ENCODE measurements around the gene LIME1. TPM values are rescaled to one million over a fixed set of nuclear protein-coding genes. Genes with fewer than 3 reads are reported as not detected.

The LIME1 gene
- total RNA-seq, result 10 to 100 TPM in 1 of 4 donors, 1 to 10 TPM in 3; 4.7 to 17.0 (median 7.2) TPM

- Histone ChIP-seq H3K27me3 (no peaks in the 10 kb centered on the region), H3K4me3 (peak within 1 kb of the TSS in 1 of 2 donors; percentile 82), H3K27ac (peak within 1 kb of the TSS in 1 of 4 donors; percentile 14), H3K36me3 (peaks cover 0 to 38% of the 10 kb centered on the region in 2 donors), H3K4me1 (peaks cover 0 to 36% (median 21%) of the 10 kb centered on the region in 3 donors), H3K9me3 (no peaks in the 10 kb centered on the region)
- ATAC-seq, result no peak
- 89 to 100% methylated on average over 1 to 3 of the region's 31 CpGs for WGBS, 2 donors (ENCODE audit: low coverage in 1 of 2)
- TF ChIP-seq POLR2AphosphoS5 (IDR thresholded peaks at IDR 0.05) (no peak), EP300 (IDR thresholded peaks at IDR 0.05) (no peak), POLR2A (IDR thresholded peaks at IDR 0.05) (no peak), CTCF (IDR thresholded peaks at IDR 0.05) (no peak)
These were observed at the start of gene LIME1 for GRCh38 chr20:63735859-63736718. LIME1 (plus strand) TSS chr20:63736664; CDS start chr20:63737550, 886 bp downstream.

GRCh38 chr20:63687419-63688178, 48.9 kb upstream of the LIME1 start:
- ATAC-seq, result no peak
- Histone ChIP-seq H3K9me3 (no peaks in the 10 kb centered on the region), H3K27me3 (no peaks in the 10 kb centered on the region), H3K4me1 (peaks cover 0 to 57% (median 36%) of the 10 kb centered on the region in 3 donors), H3K27ac (peak overlapping the region in 3 of 4 donors; percentile 77 to 86 (median 78)), H3K36me3 (peaks cover 0 to 6% of the 10 kb centered on the region in 2 donors), H3K4me3 (no peak overlapping the region)
- TF ChIP-seq EP300 (IDR thresholded peaks at IDR 0.05) (no peak), POLR2A (IDR thresholded peaks at IDR 0.05) (no peak), CTCF (IDR thresholded peaks at IDR 0.05) (no peak), POLR2AphosphoS5 (IDR thresholded peaks at IDR 0.05) (no peak)
- no CpG with 5 or more reads among the region's 29 CpGs for WGBS, 2 donors (ENCODE audit: low coverage in 1 of 2)

- no peak for ATAC-seq
- H3K4me1 ChIP-seq, result peaks cover 0 to 48% (median 32%) of the 10 kb centered on the region in 3 donors
These were observed 48.0 kb upstream of the LIME1 start for GRCh38 chr20:63688228-63689045.

More at GRCh38 chr20:63688228-63689045, 48.0 kb upstream of the LIME1 start:
- Histone ChIP-seq H3K27ac (peak overlapping the region in 3 of 4 donors; percentile 77 to 86 (median 78)), H3K4me3 (no peak overlapping the region), H3K27me3 (no peaks in the 10 kb centered on the region), H3K36me3 (peaks cover 0 to 6% of the 10 kb centered on the region in 2 donors), H3K9me3 (no peaks in the 10 kb centered on the region)
- TF ChIP-seq CTCF (IDR thresholded peaks at IDR 0.05) (no peak), EP300 (IDR thresholded peaks at IDR 0.05) (no peak), POLR2AphosphoS5 (IDR thresholded peaks at IDR 0.05) (no peak), POLR2A (IDR thresholded peaks at IDR 0.05) (no peak)
- 0 to 89% methylated on average over 1 to 5 of the region's 31 CpGs for WGBS, 2 donors (ENCODE audit: low coverage in 1 of 2)

All from gastroesophageal sphincter (tissue), 4 donors.